ENCODE results near the gene STARD8.

Gene STARD8

GRCh38 chrX:68753218-68753617 lies 105.8 kb downstream of the STARD8 start:
- DNase-seq (ENCODE audit: low read depth) = no peak

GRCh38 chrX:68754406-68754805 lies 106.9 kb downstream of the STARD8 start:
- no peak for DNase-seq (ENCODE audit: low read depth)

- DNase-seq (ENCODE audit: low read depth) = no peak
These were observed 108.2 kb downstream of the STARD8 start for GRCh38 chrX:68755616-68756125.

- no peak for DNase-seq (ENCODE audit: low read depth)
These were observed 109.9 kb downstream of the STARD8 start for GRCh38 chrX:68757331-68757730.

GRCh38 chrX:68757731-68758130 lies 110.3 kb downstream of the STARD8 start:
- no peak for DNase-seq (ENCODE audit: low read depth)

- no peak for DNase-seq (ENCODE audit: low read depth)
These were observed 111.2 kb downstream of the STARD8 start for GRCh38 chrX:68758671-68759070.

GRCh38 chrX:68761086-68761485 lies 113.6 kb downstream of the STARD8 start:
- DNase-seq (ENCODE audit: low read depth) = no peak

GRCh38 chrX:68762766-68763165 lies 115.3 kb downstream of the STARD8 start:
- no peak for DNase-seq (ENCODE audit: low read depth)

- DNase-seq (ENCODE audit: low read depth) = no peak
These were observed 116.0 kb downstream of the STARD8 start for GRCh38 chrX:68763481-68763880.

Data from stimulated activated CD8-positive, alpha-beta memory T cell treated with anti-CD3 and anti-CD28 coated beads, Interleukin-12 subunit alpha, Interleukin-12 subunit beta, amount 100 ng/mL, for 1 hour (primary cell).